Mucosa of descending colon (tissue), 3 donors: ENCODE data around the gene SPATA2. TPM values are rescaled to one million over a fixed set of nuclear protein-coding genes. Genes with fewer than 3 reads are reported as not detected.

ENCODE experiments used
- ATAC-seq: fragments of 200-7000 bp; cut with Tn5 transposase; one replicate; pipeline ENCODE4 v1.9.1; 2020; ENCODE audit warnings: mild to moderate bottlenecking, moderate library complexity
- DNase-seq, 3 donors: peaks; one replicate each; pipeline ENCODE4 v3.0.0-alpha.2; 2020
- H3K36me3 ChIP-seq: fragments of 200-600 bp; one replicate; pipeline ENCODE4 v1.8.0; 2021; ENCODE audit warnings: low read depth, mild to moderate bottlenecking
- H3K4me1 ChIP-seq: fragments of 200-600 bp; one replicate; pipeline ENCODE4 v1.8.0; 2021; ENCODE audit warnings: low read depth, mild to moderate bottlenecking
- H3K4me3 ChIP-seq: fragments of 200-600 bp; one replicate; pipeline ENCODE4 v1.8.0; 2021; ENCODE audit warnings: mild to moderate bottlenecking
- H3K9me3 ChIP-seq: fragments of 200-600 bp; one replicate; pipeline ENCODE4 v1.8.0; 2021; ENCODE audit warnings: mild to moderate bottlenecking
- CTCF ChIP-seq: fragments of 200-600 bp; IDR thresholded peaks from one replicate; pipeline ENCODE4 v1.8.0; 2022; ENCODE audit warnings: antibody characterized with exemption, mild to moderate bottlenecking
- intact Hi-C, 2 donors: fragments of 100-400 bp; cut with DNase I in 1 of 2; cut with micrococcal nuclease in 1 of 2; formaldehyde crosslinking; loops; one replicate each; pipeline versions ENCODE4 v1.11.0 to v1.11.1; 2022; cut with DNase I, micrococcal nuclease
- total RNA-seq, 3 donors: library from RNA; stranded (reverse); fragmentation: NEBNext Ultra II Directional in 2 of 3; extraction: Animal tissue kit (Norgen Biotek cat#: 25700) in 2 of 3; gene quantifications; one replicate each; pipeline versions ENCODE4 v1.2.1 to v1.2.4, GENCODE V29; 2021 to 2023
- donor health status: DM: no; HTN: no; CAD: no; lungs with moderate emphysema.
- donor health status: DM: no; HTN: no; CAD: no.
- donor health status: DM: no; HTN: yes; CAD: no.

SPATA2 gene
- total RNA-seq, 3 donors from 2014 or later, result 16.2 to 24.1 (median 20.2) TPM

GRCh38 chr20:49945306-49945700 lies 30.0 kb upstream of the SPATA2 start:
- Histone ChIP-seq H3K36me3 (peaks cover 9% of the 10 kb centered on the region), H3K9me3 (no peaks in the 10 kb centered on the region), H3K4me3 (no peak overlapping the region), H3K4me1 (peaks cover 6% of the 10 kb centered on the region)
- intact Hi-C loops, result no loop called here
- no peak for TF ChIP-seq CTCF
- no peak for DNase-seq
- no peak for ATAC-seq

GRCh38 chr20:49942942-49943341 lies 27.6 kb upstream of the SPATA2 start:
- intact Hi-C loops, result no loop called here
- ATAC-seq, result no peak
- H3K4me1 ChIP-seq, result peaks cover 19% of the 10 kb centered on the region
- no peak overlapping the region for H3K4me3 ChIP-seq
- no peak for TF ChIP-seq CTCF
- no peaks in the 10 kb centered on the region for H3K36me3 ChIP-seq
- H3K9me3 ChIP-seq, result no peaks in the 10 kb centered on the region
- no peak for DNase-seq

GRCh38 chr20:49942303-49942702 lies 27.0 kb upstream of the SPATA2 start:
- no peak for DNase-seq

GRCh38 chr20:49941456-49941855 lies 26.1 kb upstream of the SPATA2 start:
- H3K36me3 ChIP-seq, result no peaks in the 10 kb centered on the region

More at GRCh38 chr20:49942303-49942702, 27.0 kb upstream of the SPATA2 start:
- H3K4me3 ChIP-seq, result no peak overlapping the region
- intact Hi-C loops, result no loop called here
- no peaks in the 10 kb centered on the region for H3K36me3 ChIP-seq
- no peak for ATAC-seq
- TF ChIP-seq CTCF, result no peak
- H3K9me3 ChIP-seq, result no peaks in the 10 kb centered on the region
- peaks cover 26% of the 10 kb centered on the region for H3K4me1 ChIP-seq

GRCh38 chr20:49938173-49939163 lies 23.1 kb upstream of the SPATA2 start:
- intact Hi-C loops, result no loop called here
- Histone ChIP-seq H3K9me3 (no peaks in the 10 kb centered on the region), H3K4me3 (no peak overlapping the region), H3K4me1 (peaks cover 29% of the 10 kb centered on the region), H3K36me3 (no peaks in the 10 kb centered on the region)
- no peak for TF ChIP-seq CTCF
- peak in 2 of 3 donors; percentile 46 to 62 for DNase-seq
- no peak for ATAC-seq

More at GRCh38 chr20:49941456-49941855, 26.1 kb upstream of the SPATA2 start:
- H3K4me1 ChIP-seq, result peaks cover 27% of the 10 kb centered on the region
- ATAC-seq (no peak), DNase-seq (no peak)
- TF ChIP-seq CTCF, result no peak
- intact Hi-C loops, result no loop called here
- H3K4me3 ChIP-seq, result no peak overlapping the region
- H3K9me3 ChIP-seq, result no peaks in the 10 kb centered on the region
